Measurements from ENCODE around the gene SLC1A2.

- no peak for TF ChIP-seq CTCF (IDR thresholded peaks at IDR 0.05)
- no peak for TF ChIP-seq POLR2A (IDR thresholded peaks at IDR 0.05)
- TF ChIP-seq EP300 (IDR thresholded peaks at IDR 0.05): no peak
These were observed 7.0 kb upstream of the SLC1A2 start for GRCh38 chr11:35426351-35426750.
